DMS79 treated with DMSO at 0.1 percent for 48 hours (cell line): Measurements from ENCODE around the gene RAD50.
"Not testable (repeated sequence)": the region's sequence is repeated elsewhere in the genome, so short reads cannot be mapped to it uniquely, and the experiment has no call there.

Experiments
- DNase-seq: peaks from one replicate; lab custom pipeline; 2025; lab: John Stamatoyannopoulos, UW

The RAD50 gene

GRCh38 chr5:132633587-132633986, 76.8 kb downstream of the RAD50 start:
- not testable (repeated sequence) for DNase-seq

DNA sequence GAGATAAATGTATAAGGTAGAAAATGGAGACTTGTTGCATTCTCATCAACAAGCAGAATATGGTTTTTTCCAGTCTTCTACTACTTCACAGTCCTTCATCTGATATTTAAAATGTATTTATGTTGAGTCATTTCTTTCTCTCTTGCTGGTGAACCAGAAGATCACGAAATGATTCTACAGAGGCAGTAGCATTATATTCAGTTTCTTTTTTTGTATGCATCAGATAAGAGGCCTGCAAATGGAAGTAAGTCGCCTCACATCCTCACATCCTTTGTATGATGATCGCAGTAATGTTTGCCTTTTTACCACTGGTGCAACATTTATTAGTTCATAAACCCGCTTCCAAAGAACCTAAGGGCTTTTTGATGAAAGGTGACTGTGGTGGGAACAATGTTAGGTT, 79.1 kb downstream of the RAD50 start:
- no peak for DNase-seq

DNA sequence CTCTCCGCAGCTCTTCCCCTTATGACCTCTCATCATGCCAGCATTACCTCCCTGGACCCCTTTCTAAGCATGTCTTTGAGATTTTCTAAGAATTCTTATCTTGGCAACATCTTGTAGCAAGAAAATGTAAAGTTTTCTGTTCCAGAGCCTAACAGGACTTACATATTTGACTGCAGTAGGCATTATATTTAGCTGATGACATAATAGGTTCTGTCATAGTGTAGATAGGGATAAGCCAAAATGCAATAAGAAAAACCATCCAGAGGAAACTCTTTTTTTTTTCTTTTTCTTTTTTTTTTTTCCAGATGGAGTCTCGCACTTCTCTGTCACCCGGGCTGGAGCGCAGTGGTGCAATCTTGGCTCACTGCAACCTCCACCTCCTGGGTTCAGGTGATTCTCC, 80.5 kb downstream of the RAD50 start:
- no peak for DNase-seq

- no peak for DNase-seq
These were observed 82.9 kb downstream of the RAD50 start for GRCh38 chr5:132639706-132640130.

GRCh38 chr5:132640613-132641012, 83.8 kb downstream of the RAD50 start:
- DNase-seq, result no peak

DNA sequence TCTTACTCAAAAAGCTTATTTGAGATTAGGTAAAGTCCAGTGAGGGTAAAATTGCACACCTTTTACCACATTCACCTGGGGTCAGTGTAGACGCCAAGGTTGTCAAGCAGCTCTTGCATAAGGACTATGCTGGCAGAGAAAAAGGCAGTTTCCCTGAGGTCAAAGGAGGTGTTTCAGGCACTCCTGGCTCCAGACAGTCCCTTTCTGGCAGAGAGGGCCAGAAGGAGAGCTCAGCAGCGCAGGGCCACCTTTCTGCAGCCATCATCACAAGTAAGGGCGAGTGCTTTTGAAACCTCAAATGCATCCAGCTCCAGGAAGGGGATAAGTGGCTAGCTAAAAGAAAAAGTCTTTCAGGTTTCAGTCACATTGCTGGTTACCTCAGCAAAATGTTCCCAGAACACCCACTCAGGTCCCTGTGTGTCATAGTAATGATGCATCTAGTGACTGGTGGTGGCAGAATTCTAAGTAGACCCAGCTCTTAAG, 84.5 kb downstream of the RAD50 start:
- no peak for DNase-seq

- no peak for DNase-seq
These were observed 85.1 kb downstream of the RAD50 start for GRCh38 chr5:132641841-132642240.

- no peak for DNase-seq
These were observed 87.4 kb downstream of the RAD50 start for GRCh38 chr5:132644177-132644576.

- DNase-seq, result no peak
These were observed 89.9 kb downstream of the RAD50 start for GRCh38 chr5:132646583-132647266.

DNA sequence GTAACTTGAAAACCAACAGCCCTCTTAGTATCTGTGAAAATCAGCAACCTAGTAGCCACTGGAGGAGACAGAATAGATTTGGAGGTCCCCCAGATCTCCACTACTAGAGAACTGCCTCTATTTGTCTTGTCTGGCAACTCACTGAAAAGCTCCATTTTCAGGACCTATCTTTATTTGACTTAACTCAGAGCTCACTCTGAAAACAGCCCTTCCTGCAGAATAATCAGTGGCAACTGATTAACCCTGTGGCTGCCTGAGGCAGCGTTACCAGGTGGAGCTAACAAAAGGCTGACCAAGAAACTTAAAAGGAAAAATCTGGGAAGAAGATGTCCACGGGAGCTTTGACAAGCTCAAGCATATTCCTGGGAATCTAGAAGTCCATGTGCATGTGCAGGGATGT, 90.7 kb downstream of the RAD50 start:
- no peak for DNase-seq

- no peak for DNase-seq
These were observed 91.6 kb downstream of the RAD50 start for GRCh38 chr5:132648355-132648754.

DNA sequence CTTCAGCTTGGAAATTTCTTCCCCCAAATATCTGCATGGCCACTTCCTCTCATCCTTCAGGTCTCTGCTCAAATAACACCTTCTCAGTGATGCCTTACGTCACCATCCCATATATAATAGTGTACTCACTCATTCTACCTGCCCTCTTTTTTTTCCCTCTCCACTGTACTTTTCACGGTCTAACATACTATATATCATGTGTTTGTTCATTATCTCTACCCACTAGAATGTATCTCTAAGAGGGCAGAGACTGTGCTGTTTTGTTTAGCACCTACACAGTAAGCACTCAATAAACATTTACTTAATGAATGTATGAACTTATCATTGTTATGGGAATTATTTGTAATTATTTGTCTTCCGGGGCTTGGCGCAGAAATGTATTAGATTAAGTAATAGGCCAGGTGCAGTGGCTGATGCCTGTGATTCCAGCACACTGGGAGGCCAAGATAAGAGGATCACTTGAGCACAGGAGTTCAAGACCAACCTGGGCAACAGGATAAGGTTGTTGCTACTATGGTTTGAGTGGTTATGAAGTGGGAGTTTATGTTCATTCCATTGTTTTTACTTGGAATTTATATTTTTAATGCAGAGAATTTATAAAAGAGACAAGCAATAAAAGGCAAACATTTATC, 95.2 kb downstream of the RAD50 start:
- DNase-seq, result no peak

GRCh38 chr5:132653716-132654115, 96.9 kb downstream of the RAD50 start:
- DNase-seq, result no peak

GRCh38 chr5:132655821-132656773, 99.3 kb downstream of the RAD50 start:
- DNase-seq, result no peak

- no peak for DNase-seq
These were observed 100.1 kb downstream of the RAD50 start for GRCh38 chr5:132656774-132657355.

- no peak for DNase-seq
These were observed 101.1 kb downstream of the RAD50 start, which contains the start of gene IL13 for GRCh38 chr5:132657676-132658380. Gene IL13, plus strand, starts transcription at chr5:132658173. Its CDS starts 14 bp downstream, at chr5:132658187.

GRCh38 chr5:132658381-132659302, 101.9 kb downstream of the RAD50 start:
- DNase-seq, result no peak

- no peak for DNase-seq
These were observed 103.1 kb downstream of the RAD50 start for GRCh38 chr5:132659598-132660493.
